HepG2 (cell line): ENCODE measurements around the gene SLC25A47. TPM values are rescaled to one million over a fixed set of nuclear protein-coding genes. Genes with fewer than 3 reads are reported as not detected.

Source experiments
- ATAC-seq: fragments of 200-7000 bp; cut with Tn5 transposase; 3 replicates; pipeline ENCODE4 v1.9.1; 2020; ENCODE audit warnings: mild to moderate bottlenecking, moderate library complexity
- BruUV-seq: library from RNA; stranded (reverse); fragments of 400-500 nt; replicated peaks from 2 replicates; lab custom pipeline; 2021; lab: Mats Ljungman, UMichigan
- CTCF ChIA-PET: fragments of 300-600 bp; formaldehyde crosslinking; extraction: SDS; loops from one replicate; lab custom pipeline; 2021; ENCODE audit warnings: low total read pairs, inconsistent platforms, low intra/inter-chr PET ratio; lab: Yijun Ruan, JAX
- POLR2A ChIA-PET: fragments of 350-600 bp; sonication (Branson Sonifier 250); formaldehyde crosslinking; loops from one replicate; lab custom pipeline; 2020; ENCODE audit warnings: antibody characterized with exemption, inconsistent platforms; lab: Yijun Ruan, JAX
- DNase-seq: peaks from one replicate; pipeline ENCODE4 v3.0.0-alpha.2; 2015; ENCODE audit warnings: low spot score
- FAIRE-seq: peaks from 3 replicates; lab custom pipeline; 2011; peaks lifted over from hg19 to GRCh38; lab: Jason Lieb, UNC
- H2AFZ ChIP-seq: one replicate; pipeline ENCODE4 v1.6.1; 2011; ENCODE audit warnings: low read length, inconsistent platforms
- H3K27ac ChIP-seq: fragments of 300-600 bp; 3 replicates; pipeline ENCODE4 v1.8.0; 2011; ENCODE audit warnings: mixed run types, mild to moderate bottlenecking, mixed read lengths, low read length, inconsistent platforms; ENCODE audit not compliant: insufficient read depth; ENCODE audit errors: extremely low read length
- H3K27me3 ChIP-seq, 2 experiments: fragments of 200-600 bp in 1 of 2; 2 replicates in 1 of 2; 3 replicates in 1 of 2; pipeline versions ENCODE4 v1.6.0 to v1.8.0; 2011; ENCODE audit warnings: low read length in 2 of 2, mild to moderate bottlenecking in 2 of 2, moderate library complexity in 2 of 2, inconsistent platforms in 1 of 2; ENCODE audit not compliant: insufficient read depth in 2 of 2, control insufficient read depth in 1 of 2
- H3K36me3 ChIP-seq, 2 experiments: fragments of 200-600 bp in 1 of 2; replicated peaks in 1 of 2; 2 replicates in 1 of 2; 3 replicates in 1 of 2; pipeline versions ENCODE4 v1.5.1 to v1.8.0; 2011; ENCODE audit warnings: low read length in 2 of 2, inconsistent platforms in 1 of 2; ENCODE audit not compliant: insufficient read depth in 2 of 2, control insufficient read depth in 1 of 2
- H3K4me1 ChIP-seq: 2 replicates; pipeline ENCODE4 v1.5.1; 2012; ENCODE audit warnings: low read length, inconsistent platforms; ENCODE audit not compliant: insufficient read depth
- H3K4me2 ChIP-seq: 2 replicates; pipeline ENCODE4 v1.6.0; 2011; ENCODE audit warnings: low read depth, low read length, inconsistent platforms
- H3K4me3 ChIP-seq, 3 experiments: fragments of 200-600 bp in 1 of 3; sonication (generic), shearing (Covaris generic) in 1 of 3; replicated peaks in 1 of 3; 2 replicates each; pipeline ENCODE4 v1.5.1; 2011 to 2016; ENCODE audit warnings: low read length in 3 of 3, inconsistent platforms in 2 of 3, low read depth in 2 of 3, mild to moderate bottlenecking in 2 of 3, control low read depth in 1 of 3, mixed read lengths in 1 of 3; ENCODE audit not compliant: insufficient read depth in 1 of 3
- H3K79me2 ChIP-seq: one replicate; pipeline ENCODE4 v1.6.1; 2011; ENCODE audit warnings: low read length, inconsistent platforms; ENCODE audit not compliant: insufficient read depth
- H3K9ac ChIP-seq: 2 replicates; pipeline ENCODE4 v1.6.0; 2011; ENCODE audit warnings: mild to moderate bottlenecking, low read depth, low read length, inconsistent platforms; ENCODE audit not compliant: insufficient read depth
- H3K9me3 ChIP-seq: 2 replicates; pipeline ENCODE4 v1.5.1; 2012; ENCODE audit warnings: mild to moderate bottlenecking, low read length
- H4K20me1 ChIP-seq: 2 replicates; pipeline ENCODE4 v1.6.0; 2011; ENCODE audit warnings: inconsistent platforms, mild to moderate bottlenecking, low read length, moderate library complexity; ENCODE audit not compliant: insufficient read depth
- ARID5B ChIP-seq: IDR thresholded peaks from 2 replicates; pipeline ENCODE4 v1.4.0; 2020; ENCODE audit warnings: mild to moderate bottlenecking, missing genetic modification reagents
- CHD4 ChIP-seq: fragments of 200-600 bp; sonication (generic); IDR thresholded peaks from 2 replicates; pipeline ENCODE4 v1.7.0; 2017; ENCODE audit warnings: mild to moderate bottlenecking, low read length, borderline replicate concordance
- SALL1 ChIP-seq: sonication (generic); formaldehyde crosslinking; IDR thresholded peaks from 2 replicates; pipeline ENCODE4 v1.8.0; 2022; ENCODE audit warnings: mild to moderate bottlenecking, missing genetic modification reagents
- YY1 ChIP-seq: IDR thresholded peaks from 2 replicates; pipeline ENCODE4 v1.6.1; 2011; ENCODE audit warnings: low read length, low read depth, moderate library complexity, mild to moderate bottlenecking; ENCODE audit not compliant: insufficient read depth, insufficient replicate concordance
- ZBTB14 ChIP-seq: sonication (generic); formaldehyde crosslinking; IDR thresholded peaks from 2 replicates; pipeline ENCODE4 v1.4.0; 2020; ENCODE audit warnings: missing genetic modification reagents
- ZGPAT ChIP-seq: IDR thresholded peaks from 2 replicates; pipeline ENCODE4 v1.6.1; 2016; ENCODE audit warnings: mild to moderate bottlenecking
- ZNF12 ChIP-seq: sonication (generic); formaldehyde crosslinking; IDR thresholded peaks from 2 replicates; pipeline ENCODE4 v1.5.0; 2020; ENCODE audit warnings: missing genetic modification reagents
- ZNF460 ChIP-seq: sonication (generic); formaldehyde crosslinking; IDR thresholded peaks from 2 replicates; pipeline ENCODE4 v1.5.1; 2020; ENCODE audit warnings: missing genetic modification reagents, mild to moderate bottlenecking, borderline replicate concordance
- ZZZ3 ChIP-seq: sonication (generic); formaldehyde crosslinking; IDR thresholded peaks from 2 replicates; pipeline ENCODE4 v1.4.0; 2020; ENCODE audit warnings: missing genetic modification reagents, mild to moderate bottlenecking, borderline replicate concordance
- WGBS: methylation state at CpG from one replicate; pipeline ENCODE4 v1.1.6; 2017; ENCODE audit warnings: low lambda C conversion rate; 5-methylcytosine and 5-hydroxymethylcytosine counted together
- in situ Hi-C: cut with HindIII; loops from 2 replicates; pipeline ENCODE4 v1.10.0; 2017; ENCODE audit warnings: low pct_unique_long_range_greater_than_20kb; ENCODE audit not compliant: extremely low pct_ligation_motif_present
- intact Hi-C: fragments of 100-400 bp; cut with micrococcal nuclease; formaldehyde crosslinking; loops from one replicate; pipeline ENCODE4 v1.10.0; 2022; ENCODE audit not compliant: unreplicated experiment
- polyA plus RNA-seq, 8 experiments: library from polyadenylated mRNA; depleted of rRNA in 3 of 8; stranded (reverse) in 7 of 8; unstranded in 1 of 8; fragments of >200 nt; fragmentation: Illumina TruSeq in 4 of 8; extraction: Trizol in 4 of 8; gene quantifications; 2 replicates each; pipeline versions ENCODE4 v1.2.1 to v1.2.3, GENCODE V29; 2011 to 2016; ENCODE audit warnings: low read depth in 4 of 8, missing spikeins in 1 of 8, mixed read lengths in 1 of 8; ENCODE audit not compliant: insufficient read depth in 1 of 8
- total RNA-seq, 5 experiments: library from RNA; depleted of rRNA; stranded (reverse); fragments of >200 nt; fragmentation: Illumina TruSeq; extraction: Trizol; gene quantifications; 2 replicates each; pipeline ENCODE4 v1.2.3, GENCODE V29; 2016; ENCODE audit warnings: low read depth in 1 of 5

Gene SLC25A47
- total and polyA plus RNA-seq, 2 of the 13 experiments (the other 11 are each of a cell fraction or from before 2014, with no cell fraction given), result 1.0 to 1.7 TPM

GRCh38 chr14:100327128-100327527, 4.0 kb downstream of the SLC25A47 start (continued):
- TF ChIP-seq ZGPAT (CRISPR knock-in tag) (no peak), ZNF12 (CRISPR knock-in tag) (no peak)
- TF ChIP-seq, all 625 proteins: peak for 0

- in situ Hi-C loops, result no loop called here
- 15% methylated on average over 8 of the region's 32 CpGs for WGBS
- H3K4me1 ChIP-seq, result peaks cover 57% of the 10 kb centered on the region
- intact Hi-C loops, result no loop called here
- no peak for FAIRE-seq
- no peaks in the 10 kb centered on the region for H4K20me1 ChIP-seq
- peak overlapping the region; percentile 41 to 69 (median 52); a peak in 5 of 6 replicates for H3K4me3 ChIP-seq
- peak overlapping the region; percentile 64 for H3K9ac ChIP-seq
- BruUV-seq, result no TSS peak
- H3K4me2 ChIP-seq, result peak overlapping the region; percentile 78
- H3K27me3 ChIP-seq, result peaks cover 0 to 2% of the 10 kb centered on the region in 2 experiments; a peak in 1 of 5 replicates
- ChIA-PET POLR2A (interaction anchor here (1.0 to 1.5 kb wide), 3 partner anchors 12 to 47 kb away, joined by 3 to 4 read pairs (median 3); a partner anchor contains a TSS), CTCF (no interaction called here)
- H3K79me2 ChIP-seq, result no peaks in the 10 kb centered on the region
- H2AFZ ChIP-seq, result no peak overlapping the region
- DNase-seq, result no peak
- H3K27ac ChIP-seq, result no peak overlapping the region
- peak; percentile 48 for ATAC-seq
- H3K36me3 ChIP-seq, result no peaks in the 10 kb centered on the region; a peak in 1 of 5 replicates
- H3K9me3 ChIP-seq, result no peaks in the 10 kb centered on the region
- peak; percentile 58 for TF ChIP-seq SALL1
- no peak for TF ChIP-seq CHD4
- TF ChIP-seq YY1, result peak; percentile 24
- 0 out of 2 replicates have a peak, but pooled peaks have one; percentile 8 for TF ChIP-seq ARID5B
- TF ChIP-seq ZZZ3, result 0 out of 2 replicates have a peak, but pooled peaks have one; percentile 54
- TF ChIP-seq ZBTB14 (CRISPR knock-in tag), result no peak
- no peak for TF ChIP-seq ZNF460
Observed at GRCh38 chr14:100328495-100329163, 5.5 kb downstream of the SLC25A47 start.
